A549 (cell line): Measurements from ENCODE around the gene ZFP92. TPM values are rescaled to one million over a fixed set of nuclear protein-coding genes. Genes with fewer than 3 reads are reported as not detected.

ENCODE experiments used
- ATAC-seq, 2 experiments: fragments of 200-7000 bp in 1 of 2; fragments of >200 bp in 1 of 2; cut with Nextera tagmentation in 1 of 2; cut with Tn5 transposase in 1 of 2; 3 replicates each; pipeline versions ENCODE4 v1.8.0 to v1.9.1; 2018 to 2020; ENCODE audit warnings: mild to moderate bottlenecking in 1 of 2, moderate library complexity in 1 of 2
- CTCF ChIA-PET: fragments of 300-600 bp; sonication (Branson Sonifier 250); formaldehyde crosslinking; extraction: SDS; loops from one replicate; lab custom pipeline; 2021; ENCODE audit warnings: antibody characterized with exemption, inconsistent platforms; lab: Yijun Ruan, JAX
- POLR2A ChIA-PET: fragments of 350-600 bp; formaldehyde crosslinking; extraction: SDS; loops from one replicate; lab custom pipeline; 2021; ENCODE audit warnings: antibody characterized with exemption, inconsistent platforms; lab: Yijun Ruan, JAX
- DNase-seq, 2 experiments: peaks; one replicate each; pipeline versions ENCODE4 v3.0.0 to v3.0.0-alpha.2; 2011 to 2016; ENCODE audit warnings: low read depth in 1 of 2, low spot score in 1 of 2
- FAIRE-seq: peaks from 2 replicates; lab custom pipeline; 2011; peaks lifted over from hg19 to GRCh38; lab: Jason Lieb, UNC
- H3K27ac ChIP-seq, 2 experiments: fragments of >200 bp; sonication (Bioruptor Twin); formaldehyde crosslinking; 3 replicates each; pipeline ENCODE4 v1.5.1; 2016 to 2017
- H3K4me1 ChIP-seq: fragments of >200 bp; sonication (Bioruptor Twin); formaldehyde crosslinking; 3 replicates; pipeline ENCODE4 v1.6.1; 2016
- H3K4me2 ChIP-seq: fragments of >200 bp; sonication (Bioruptor Twin); formaldehyde crosslinking; 3 replicates; pipeline ENCODE4 v1.6.1; 2016
- H3K4me3 ChIP-seq: fragments of >200 bp; sonication (Bioruptor Twin); formaldehyde crosslinking; 3 replicates; pipeline ENCODE4 v1.5.1; 2016
- H3K9me3 ChIP-seq: fragments of >200 bp; sonication (Bioruptor Twin); formaldehyde crosslinking; 3 replicates; pipeline ENCODE4 v1.6.1; 2016
- CBX2 ChIP-seq: fragments of 200-600 bp; sonication (generic); IDR thresholded peaks from 2 replicates; pipeline ENCODE4 v1.6.1; 2016; ENCODE audit warnings: low read depth, mild to moderate bottlenecking, borderline replicate concordance
- CEBPB ChIP-seq, 2 experiments: fragments of >200 bp in 1 of 2; sonication (Bioruptor Twin) in 1 of 2; formaldehyde crosslinking in 1 of 2; IDR thresholded peaks; 2 replicates each; pipeline ENCODE4 v1.6.1; 2012 to 2016
- CHD4 ChIP-seq: fragments of 200-600 bp; sonication (generic); IDR thresholded peaks from 2 replicates; pipeline ENCODE4 v1.6.1; 2016; ENCODE audit warnings: antibody characterized with exemption, mild to moderate bottlenecking, borderline replicate concordance
- EHF ChIP-seq: fragments of 250-450 bp; sonication (Bioruptor Pico); IDR thresholded peaks from 2 replicates; pipeline ENCODE4 v1.5.0; 2020; ENCODE audit warnings: mild to moderate bottlenecking
- EP300 ChIP-seq, 2 experiments: fragments of >200 bp; sonication (Bioruptor Twin); formaldehyde crosslinking; IDR thresholded peaks; 2 replicates in 1 of 2; 3 replicates in 1 of 2; pipeline ENCODE4 v1.6.1; 2016 to 2017
- FOSL2 ChIP-seq, 2 experiments: fragments of 450-650 bp in 1 of 2; fragments of >200 bp in 1 of 2; sonication (Bioruptor Twin) in 1 of 2; formaldehyde crosslinking; IDR thresholded peaks; 2 replicates each; pipeline versions ENCODE4 v1.5.0 to v1.6.1; 2016 to 2020; ENCODE audit warnings: mild to moderate bottlenecking in 1 of 2, moderate library complexity in 1 of 2
- GATA3 ChIP-seq: IDR thresholded peaks from 2 replicates; pipeline ENCODE4 v1.6.1; 2012; ENCODE audit warnings: borderline replicate concordance
- KDM1A ChIP-seq: fragments of 200-600 bp; sonication (generic); IDR thresholded peaks from 2 replicates; pipeline ENCODE4 v1.6.1; 2016; ENCODE audit warnings: low read depth, mild to moderate bottlenecking
- KDM5A ChIP-seq: fragments of 200-600 bp; sonication (generic); IDR thresholded peaks from 2 replicates; pipeline ENCODE4 v1.6.1; 2016; ENCODE audit warnings: antibody characterized with exemption, mild to moderate bottlenecking
- NPAS2 ChIP-seq: fragments of 250-450 bp; sonication (Bioruptor Pico); IDR thresholded peaks from 2 replicates; pipeline ENCODE4 v1.8.0; 2022; ENCODE audit warnings: mild to moderate bottlenecking, moderate library complexity, borderline replicate concordance
- NR3C1 ChIP-seq: fragments of >200 bp; sonication (Bioruptor Twin); formaldehyde crosslinking; IDR thresholded peaks from 3 replicates; pipeline ENCODE4 v1.6.1; 2017
- PHF8 ChIP-seq: fragments of 200-600 bp; sonication (generic); IDR thresholded peaks from 2 replicates; pipeline ENCODE4 v1.6.1; 2016; ENCODE audit warnings: low read depth, mild to moderate bottlenecking, antibody characterized with exemption, moderate library complexity, borderline replicate concordance
- POLR2AphosphoS2 ChIP-seq: conservative IDR thresholded peaks from 2 replicates; pipeline ENCODE4 v1.6.1; 2012; ENCODE audit warnings: low read length, improper control_type of control experiment, inconsistent platforms
- RFX5 ChIP-seq: fragments of 450-650 bp; IDR thresholded peaks from 2 replicates; pipeline ENCODE4 v1.7.1; 2014; ENCODE audit warnings: antibody characterized with exemption, mild to moderate bottlenecking, moderate library complexity
- RNF2 ChIP-seq: fragments of 200-600 bp; sonication (generic); IDR thresholded peaks from 2 replicates; pipeline ENCODE4 v1.6.1; 2016; ENCODE audit warnings: low read depth, mild to moderate bottlenecking, antibody characterized with exemption, moderate library complexity, borderline replicate concordance
- WGBS: methylation state at CpG from one replicate; pipeline ENCODE4 v1.1.6; 2017; ENCODE audit errors: missing lambda C conversion rate; 5-methylcytosine and 5-hydroxymethylcytosine counted together
- polyA plus RNA-seq, 4 experiments: library from polyadenylated mRNA; depleted of rRNA in 3 of 4; stranded (reverse); fragments of >200 nt; fragmentation: RNase III in 1 of 4; extraction: RNeasy Plus Mini Kit Qiagen cat#74134 plus additional on column Dnase treatment in 1 of 4; gene quantifications; 2 replicates in 3 of 4; 3 replicates in 1 of 4; pipeline ENCODE4 v1.2.3, GENCODE V29; 2011 to 2017
- TF ChIP-seq, protein P1 (sequence below): fragments of >200 bp; sonication (Bioruptor Twin); formaldehyde crosslinking; IDR thresholded peaks from 2 replicates; pipeline ENCODE4 v1.6.1; 2016
- TF ChIP-seq, protein P2 (sequence below): fragments of >200 bp; sonication (Bioruptor Twin); formaldehyde crosslinking; IDR thresholded peaks from 3 replicates; pipeline ENCODE4 v1.6.1; 2016
- TF ChIP-seq, protein P3 (sequence below): IDR thresholded peaks from 2 replicates; pipeline ENCODE4 v1.6.1; 2012
- TF ChIP-seq, protein P4 (sequence below): IDR thresholded peaks from 2 replicates; pipeline ENCODE4 v1.6.1; 2012

The ZFP92 gene
- polyA plus RNA-seq, 2 of the 4 experiments (the other 2 are of a cell fraction) = 0.47 to 0.70 TPM

DNA sequence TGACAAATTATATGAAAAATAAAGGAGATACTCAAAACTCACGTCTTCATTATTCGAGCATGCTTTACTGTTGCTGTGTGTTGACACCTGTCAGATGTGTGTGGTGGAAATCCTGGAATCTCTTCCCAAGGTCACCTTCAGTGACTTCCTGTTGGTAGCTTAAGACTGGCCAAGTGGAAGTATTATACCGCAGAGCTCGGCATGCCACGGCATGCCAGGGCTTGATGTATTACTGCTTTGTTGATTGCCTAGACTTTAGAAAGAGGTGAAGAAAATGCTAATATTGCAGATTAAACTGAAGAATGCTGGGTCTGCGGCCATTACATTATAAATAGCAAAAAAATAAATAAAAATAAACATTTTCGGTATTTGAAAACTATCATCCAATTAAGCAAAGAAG is 30.0 kb downstream of the ZFP92 start:
- no peak for FAIRE-seq

DNA sequence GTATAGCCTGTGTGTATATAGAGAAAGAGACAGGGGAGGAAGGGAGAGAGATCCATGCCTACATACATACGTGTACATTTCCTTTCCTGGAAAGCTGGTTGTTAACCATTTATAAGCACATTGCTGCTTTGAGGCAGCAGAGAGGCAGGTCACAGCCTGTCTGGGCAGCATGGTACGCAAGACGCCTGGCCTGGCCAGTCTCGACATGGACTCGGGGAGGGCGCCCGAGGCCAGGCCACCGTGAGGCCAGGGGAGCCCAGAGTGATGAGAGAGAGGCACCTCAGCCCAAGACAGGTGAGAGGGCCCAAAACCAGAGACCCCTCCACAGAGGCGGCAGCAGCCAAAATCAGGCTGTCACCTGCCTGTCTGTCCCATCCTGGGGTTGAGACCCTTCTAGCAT is 30.7 kb downstream of the ZFP92 start:
- no peak for ATAC-seq
- CTCF ChIA-PET = no interaction called here
- no peaks in the 10 kb centered on the region for H3K4me1 ChIP-seq
- TF ChIP-seq, protein P1, sequence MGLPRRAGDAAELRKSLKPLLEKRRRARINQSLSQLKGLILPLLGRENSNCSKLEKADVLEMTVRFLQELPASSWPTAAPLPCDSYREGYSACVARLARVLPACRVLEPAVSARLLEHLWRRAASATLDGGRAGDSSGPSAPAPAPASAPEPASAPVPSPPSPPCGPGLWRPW = no peak
- no peak for TF ChIP-seq NPAS2 (CRISPR knock-in tag)
- no peak for TF ChIP-seq CBX2
- TF ChIP-seq KDM5A = no peak
- no peak for TF ChIP-seq GATA3
- TF ChIP-seq, protein P2, sequence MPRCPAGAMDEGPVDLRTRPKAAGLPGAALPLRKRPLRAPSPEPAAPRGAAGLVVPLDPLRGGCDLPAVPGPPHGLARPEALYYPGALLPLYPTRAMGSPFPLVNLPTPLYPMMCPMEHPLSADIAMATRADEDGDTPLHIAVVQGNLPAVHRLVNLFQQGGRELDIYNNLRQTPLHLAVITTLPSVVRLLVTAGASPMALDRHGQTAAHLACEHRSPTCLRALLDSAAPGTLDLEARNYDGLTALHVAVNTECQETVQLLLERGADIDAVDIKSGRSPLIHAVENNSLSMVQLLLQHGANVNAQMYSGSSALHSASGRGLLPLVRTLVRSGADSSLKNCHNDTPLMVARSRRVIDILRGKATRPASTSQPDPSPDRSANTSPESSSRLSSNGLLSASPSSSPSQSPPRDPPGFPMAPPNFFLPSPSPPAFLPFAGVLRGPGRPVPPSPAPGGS = no peak
- TF ChIP-seq, protein P3, sequence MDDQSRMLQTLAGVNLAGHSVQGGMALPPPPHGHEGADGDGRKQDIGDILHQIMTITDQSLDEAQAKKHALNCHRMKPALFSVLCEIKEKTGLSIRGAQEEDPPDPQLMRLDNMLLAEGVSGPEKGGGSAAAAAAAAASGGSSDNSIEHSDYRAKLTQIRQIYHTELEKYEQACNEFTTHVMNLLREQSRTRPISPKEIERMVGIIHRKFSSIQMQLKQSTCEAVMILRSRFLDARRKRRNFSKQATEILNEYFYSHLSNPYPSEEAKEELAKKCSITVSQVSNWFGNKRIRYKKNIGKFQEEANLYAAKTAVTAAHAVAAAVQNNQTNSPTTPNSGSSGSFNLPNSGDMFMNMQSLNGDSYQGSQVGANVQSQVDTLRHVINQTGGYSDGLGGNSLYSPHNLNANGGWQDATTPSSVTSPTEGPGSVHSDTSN = no peak
- no peak for TF ChIP-seq PHF8
- no peak for TF ChIP-seq EHF (CRISPR knock-in tag)
- no peak for TF ChIP-seq RNF2
- TF ChIP-seq CHD4 = no peak
- TF ChIP-seq POLR2AphosphoS2 = no peak
- TF ChIP-seq, protein P4, sequence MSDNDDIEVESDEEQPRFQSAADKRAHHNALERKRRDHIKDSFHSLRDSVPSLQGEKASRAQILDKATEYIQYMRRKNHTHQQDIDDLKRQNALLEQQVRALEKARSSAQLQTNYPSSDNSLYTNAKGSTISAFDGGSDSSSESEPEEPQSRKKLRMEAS = no peak
- TF ChIP-seq CEBPB (IDR thresholded peaks at IDR 0.05) = no peak
- TF ChIP-seq, all 56 proteins: peak for 0
- no peak overlapping the region for H3K4me3 ChIP-seq
- DNase-seq = no peak
- WGBS = 74% methylated on average over 9 of the region's 9 CpGs
- H3K4me2 ChIP-seq = no peak overlapping the region
- H3K27ac ChIP-seq = no peak overlapping the region
- no peak for FAIRE-seq
- no peaks in the 10 kb centered on the region for H3K9me3 ChIP-seq
- POLR2A ChIA-PET = no interaction called here

More for the DNA sequence above, 30.0 kb downstream of the ZFP92 start:
- DNase-seq = no peak
- CTCF ChIA-PET = interaction anchor here (1.3 to 1.5 kb wide), 2 partner anchors 42 to 409 kb away, joined by 3 to 4 read pairs; no protein-coding TSS in a partner anchor
- TF ChIP-seq KDM1A (no peak), NR3C1 (no peak), RFX5 (no peak)
- Histone ChIP-seq H3K4me1 (no peaks in the 10 kb centered on the region), H3K9me3 (no peaks in the 10 kb centered on the region), H3K27ac (no peak overlapping the region), H3K4me3 (no peak overlapping the region), H3K4me2 (no peak overlapping the region)
- ATAC-seq = no peak
- 45% methylated on average over 7 of the region's 7 CpGs for WGBS
- POLR2A ChIA-PET = no interaction called here

DNA sequence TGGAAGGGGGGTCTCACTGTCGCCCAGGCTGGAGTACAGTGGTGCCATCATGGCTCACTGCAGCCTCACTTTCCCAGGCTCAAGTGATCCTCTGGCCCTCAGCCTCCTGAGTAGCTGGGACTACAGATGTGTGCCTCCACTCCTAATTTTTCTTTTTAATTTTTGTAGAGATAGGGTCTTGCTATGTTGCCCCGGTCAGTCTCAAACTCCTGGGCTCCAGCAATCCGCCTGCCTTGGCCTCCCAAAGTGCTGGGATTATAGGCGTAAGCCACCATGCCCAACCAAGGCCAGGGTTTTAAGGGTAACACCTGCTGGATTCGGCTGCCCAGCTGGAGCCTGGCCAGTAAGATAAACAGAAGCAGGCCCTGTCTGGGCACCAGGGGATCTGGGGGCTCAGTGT is 31.2 kb downstream of the ZFP92 start:
- Histone ChIP-seq H3K4me1 (no peaks in the 10 kb centered on the region), H3K9me3 (no peaks in the 10 kb centered on the region), H3K4me3 (no peak overlapping the region), H3K27ac (no peak overlapping the region), H3K4me2 (no peak overlapping the region)
- FAIRE-seq (no peak), DNase-seq (no peak), ATAC-seq (no peak)
- ChIA-PET POLR2A (no interaction called here), CTCF (no interaction called here)
- no peak for TF ChIP-seq EP300 (IDR thresholded peaks at IDR 0.05)
- no peak for TF ChIP-seq FOSL2 (IDR thresholded peaks at IDR 0.05)
- TF ChIP-seq FOSL2 (CRISPR knock-in tag; IDR thresholded peaks at IDR 0.05) = no peak
- TF ChIP-seq, protein P2 = no peak
- whole genome bisulfite sequencing = 69% methylated on average over 5 of the region's 5 CpGs
